ENCODE data around the gene RELN. TPM values are rescaled to one million over a fixed set of nuclear protein-coding genes. Genes with fewer than 3 reads are reported as not detected.

RELN gene
- total RNA-seq, 1 experiment from 2014 or later, result 0.02 TPM

DNA sequence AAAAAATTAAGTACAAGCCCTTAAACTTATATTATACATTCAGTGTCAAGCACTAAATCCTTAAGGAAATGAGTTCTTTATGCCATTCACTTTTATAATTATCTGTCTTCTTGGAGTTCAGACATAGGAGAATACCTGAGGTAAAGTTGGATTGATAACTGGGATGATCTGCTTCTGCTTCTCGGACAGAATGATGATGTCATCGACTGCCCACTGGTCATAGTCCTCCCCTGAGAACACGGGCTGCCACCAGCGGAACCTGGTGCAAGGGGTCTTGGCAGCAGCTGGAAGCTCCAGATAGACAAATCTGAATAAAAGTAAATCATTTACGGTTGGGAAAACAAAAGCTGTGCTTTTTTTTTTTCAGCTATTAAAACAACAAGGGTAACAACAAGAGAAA, 395.3 kb downstream of the RELN start:
- Mint-ChIP-seq H3K36me3 (ENCODE audit: insufficient read depth in 1 of 3, low read depth in 3 of 3) (no peaks in the 10 kb centered on the region), H3K9me3 (no peaks in the 10 kb centered on the region), H3K27ac (no peak overlapping the region), H3K4me1 (no peaks in the 10 kb centered on the region), H3K4me3 (no peak overlapping the region), H3K27me3 (ENCODE audit: low read depth) (no peaks in the 10 kb centered on the region; the same call in 1 of the 2 replicates)
- Histone ChIP-seq H3K4me2 (ENCODE audit: insufficient read depth, insufficient read length, low read length) (no peak overlapping the region), H2BK120ac (ENCODE audit: low read depth, low read length, poor library complexity, severe bottlenecking) (no peak overlapping the region), H4K8ac (replicated peaks; ENCODE audit: insufficient read length, low read depth, low read length) (no peak overlapping the region), H3K4ac (ENCODE audit: low read depth, low read length) (no peak overlapping the region), H4K91ac (ENCODE audit: insufficient read length, low read depth, low read length) (no peak overlapping the region), H4K20me1 (ENCODE audit: control insufficient read depth, insufficient read depth, insufficient read length) (no peaks in the 10 kb centered on the region), H3K23me2 (ENCODE audit: insufficient read length, low read depth, low read length, poor library complexity, severe bottlenecking) (no peaks in the 10 kb centered on the region), H3K27ac (ENCODE audit: insufficient read length, low read depth, low read length) (no peak overlapping the region), H3K18ac (ENCODE audit: insufficient read length, low read depth, low read length) (no peak overlapping the region), H3K9ac (ENCODE audit: extremely low read depth, insufficient read length, low read length) (no peak overlapping the region), H3K4me1 (ENCODE audit: insufficient read depth, low read length) (no peaks in the 10 kb centered on the region), H3K79me1 (ENCODE audit: insufficient read depth, low read depth, low read length, poor library complexity, severe bottlenecking) (no peaks in the 10 kb centered on the region), H3T11ph (ENCODE audit: low read length) (no peak overlapping the region), H2BK12ac (ENCODE audit: insufficient read length, low read depth, low read length) (no peak overlapping the region), H3K27me3 (ENCODE audit: insufficient read depth, low read length) (no peaks in the 10 kb centered on the region), H2BK15ac (ENCODE audit: low read depth, low read length) (no peak overlapping the region), H2AK5ac (ENCODE audit: insufficient read length, low read length) (no peak overlapping the region), H3K23ac (ENCODE audit: insufficient read length, low read depth, low read length) (no peak overlapping the region), H3K9me3 (ENCODE audit: control insufficient read depth, low read depth, low read length) (no peaks in the 10 kb centered on the region), H2BK20ac (ENCODE audit: low read depth, low read length, poor library complexity, severe bottlenecking) (no peak overlapping the region), H2AFZ (ENCODE audit: low read length) (no peak overlapping the region), H4K5ac (ENCODE audit: insufficient read length, low read depth, low read length) (no peak overlapping the region), H3K79me2 (ENCODE audit: insufficient read depth, low read length) (no peaks in the 10 kb centered on the region), H3K56ac (ENCODE audit: insufficient read length, low read depth, low read length) (no peak overlapping the region), H3K14ac (ENCODE audit: insufficient read depth, low read length) (no peak overlapping the region), H2BK5ac (ENCODE audit: insufficient read length, low read length) (no peak overlapping the region)
- no CpG with 5 or more reads among the region's 5 CpGs for WGBS (ENCODE audit: extremely low coverage, insufficient read length, low lambda C conversion rate)
- TF ChIP-seq, protein P1, sequence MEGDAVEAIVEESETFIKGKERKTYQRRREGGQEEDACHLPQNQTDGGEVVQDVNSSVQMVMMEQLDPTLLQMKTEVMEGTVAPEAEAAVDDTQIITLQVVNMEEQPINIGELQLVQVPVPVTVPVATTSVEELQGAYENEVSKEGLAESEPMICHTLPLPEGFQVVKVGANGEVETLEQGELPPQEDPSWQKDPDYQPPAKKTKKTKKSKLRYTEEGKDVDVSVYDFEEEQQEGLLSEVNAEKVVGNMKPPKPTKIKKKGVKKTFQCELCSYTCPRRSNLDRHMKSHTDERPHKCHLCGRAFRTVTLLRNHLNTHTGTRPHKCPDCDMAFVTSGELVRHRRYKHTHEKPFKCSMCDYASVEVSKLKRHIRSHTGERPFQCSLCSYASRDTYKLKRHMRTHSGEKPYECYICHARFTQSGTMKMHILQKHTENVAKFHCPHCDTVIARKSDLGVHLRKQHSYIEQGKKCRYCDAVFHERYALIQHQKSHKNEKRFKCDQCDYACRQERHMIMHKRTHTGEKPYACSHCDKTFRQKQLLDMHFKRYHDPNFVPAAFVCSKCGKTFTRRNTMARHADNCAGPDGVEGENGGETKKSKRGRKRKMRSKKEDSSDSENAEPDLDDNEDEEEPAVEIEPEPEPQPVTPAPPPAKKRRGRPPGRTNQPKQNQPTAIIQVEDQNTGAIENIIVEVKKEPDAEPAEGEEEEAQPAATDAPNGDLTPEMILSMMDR (conservative IDR thresholded peaks at IDR 0.05), result no peak
- DNase-seq, result no peak

All from H9 (cell line).